HG02938 (cell line): Measurements from ENCODE around the gene DIP2C.

Experiments used
- ATAC-seq: cut with Tn5 transposase; IDR thresholded peaks from one replicate; pipeline ENCODE4 v1.9.1; 2021; ENCODE audit warnings: mild to moderate bottlenecking, moderate library complexity; ENCODE audit not compliant: unreplicated experiment

The DIP2C gene

DNA sequence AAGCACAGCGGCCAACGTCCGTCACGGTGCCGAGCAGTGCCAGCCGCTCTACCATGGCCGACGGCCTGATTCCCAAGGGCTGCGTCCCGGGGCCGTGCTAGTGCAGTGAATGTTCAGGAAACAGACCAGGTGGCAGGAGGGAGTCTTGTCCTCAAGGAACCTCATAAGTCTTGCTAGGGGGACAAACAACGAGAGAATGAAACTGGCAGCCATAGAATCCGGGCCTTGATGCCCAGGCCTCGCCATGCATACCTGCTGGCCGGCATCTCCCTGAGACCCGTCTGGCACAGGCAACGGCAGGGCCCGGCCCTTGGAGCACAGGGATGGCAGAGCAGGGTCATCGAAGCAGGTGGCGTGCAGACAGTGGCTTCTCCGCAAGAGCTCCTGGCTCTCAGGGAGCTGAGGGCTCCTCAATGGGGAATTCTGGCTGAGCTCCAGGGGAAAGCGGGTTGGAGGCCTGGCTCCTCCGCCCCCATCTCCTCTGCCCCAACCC is 58.8 kb downstream of the DIP2C start:
- ATAC-seq = no peak

GRCh38 chr10:629186-629998 is 60.1 kb downstream of the DIP2C start:
- no peak for ATAC-seq

GRCh38 chr10:628386-629045 is 61.0 kb downstream of the DIP2C start:
- ATAC-seq = no peak

- ATAC-seq = no peak
Observed at GRCh38 chr10:627032-627992, 62.2 kb downstream of the DIP2C start.

DNA sequence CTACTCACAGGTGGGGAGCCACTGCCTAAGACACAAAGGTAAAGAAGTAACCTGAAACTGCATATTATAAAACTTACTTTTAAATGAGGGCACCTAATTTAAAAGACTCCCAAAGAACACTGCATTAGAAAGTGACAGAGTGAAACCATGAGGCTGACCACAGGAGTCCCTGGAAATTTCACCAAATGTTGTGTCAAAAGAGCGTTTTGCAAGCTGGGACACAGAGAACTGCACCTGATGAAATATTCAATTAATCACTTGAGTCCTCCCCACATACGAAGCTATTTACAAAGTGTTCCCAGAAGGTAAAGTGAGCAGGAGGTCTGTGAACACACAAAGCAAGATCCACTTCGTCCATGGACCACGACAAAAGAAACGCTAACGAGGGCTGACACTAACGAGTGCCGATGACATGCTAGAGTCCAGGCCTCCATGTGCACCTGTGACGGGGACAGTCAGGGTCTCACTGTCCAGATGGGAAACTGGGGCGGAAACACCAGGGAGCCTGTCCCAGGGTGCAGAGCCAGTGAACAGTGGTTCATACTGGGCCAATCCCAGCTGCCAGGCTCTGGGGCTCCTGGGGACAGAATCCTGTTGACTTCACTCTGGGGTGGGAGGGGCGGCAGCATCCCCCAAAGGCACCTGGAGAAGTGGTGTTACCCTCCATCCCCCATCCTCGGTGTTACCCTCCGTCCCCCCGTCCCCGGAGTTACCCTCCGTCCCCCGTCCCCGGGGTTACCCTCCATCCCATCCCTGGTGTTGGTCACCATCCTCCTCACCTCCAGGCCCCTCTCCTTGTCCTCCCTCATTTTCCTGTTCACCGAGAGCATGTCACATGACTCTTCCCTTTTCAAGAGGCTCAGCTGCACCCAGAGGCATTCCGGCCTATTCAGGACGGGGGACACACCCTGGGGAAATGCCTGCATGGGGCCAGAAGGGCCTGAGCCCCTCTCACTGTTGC is 63.4 kb downstream of the DIP2C start:
- no peak for ATAC-seq

GRCh38 chr10:625333-625696 is 64.2 kb downstream of the DIP2C start:
- no peak for ATAC-seq

DNA sequence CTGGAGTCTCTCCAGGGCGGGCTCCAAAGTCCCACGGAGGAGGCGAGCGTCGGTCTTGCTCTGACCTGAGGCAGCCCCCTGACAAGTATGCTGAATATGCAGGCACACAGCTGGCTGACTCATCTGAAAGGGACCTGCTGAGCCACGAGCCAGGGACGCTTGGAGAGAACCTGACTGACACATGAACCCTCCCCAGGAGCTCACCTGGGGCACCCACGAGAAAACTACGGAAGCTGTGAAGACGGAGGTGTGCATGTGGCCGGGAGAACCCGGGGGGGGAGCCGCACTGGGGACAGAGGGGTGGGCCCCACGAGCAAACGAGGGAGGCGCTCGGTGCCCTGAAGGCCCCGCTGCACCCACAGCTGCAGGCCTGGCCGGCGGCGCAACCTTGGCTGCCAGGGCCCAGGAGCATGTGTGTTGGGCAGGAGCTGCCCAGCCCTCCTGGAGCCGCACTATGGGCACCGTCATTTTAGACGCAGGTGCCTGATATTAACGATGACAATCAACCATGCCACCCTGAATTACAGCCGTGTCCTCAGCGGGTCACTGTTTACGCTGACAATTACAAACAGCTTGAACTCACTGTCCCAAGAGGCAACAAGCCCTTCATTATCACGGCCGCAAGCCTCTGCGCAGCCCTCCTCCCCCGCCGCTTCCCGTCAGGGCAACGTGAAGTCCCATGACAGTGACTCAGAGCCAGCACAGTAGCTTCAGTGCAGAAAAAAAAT is 64.7 kb downstream of the DIP2C start:
- no peak for ATAC-seq

DNA sequence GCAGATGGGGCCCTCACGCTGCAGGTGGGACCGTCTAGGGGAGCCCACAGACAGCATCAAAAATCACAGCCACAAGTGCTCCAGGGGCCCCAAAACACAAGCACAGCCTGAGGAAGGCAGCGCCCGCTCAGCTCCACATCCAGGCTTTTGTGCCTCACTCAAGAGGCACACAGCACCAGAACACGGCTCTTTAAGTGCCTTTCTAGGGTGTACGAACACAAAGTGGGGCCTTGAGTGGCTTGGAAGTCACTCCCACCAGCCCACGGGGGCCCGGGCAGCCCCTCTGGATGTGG is 65.2 kb downstream of the DIP2C start:
- no peak for ATAC-seq

DNA sequence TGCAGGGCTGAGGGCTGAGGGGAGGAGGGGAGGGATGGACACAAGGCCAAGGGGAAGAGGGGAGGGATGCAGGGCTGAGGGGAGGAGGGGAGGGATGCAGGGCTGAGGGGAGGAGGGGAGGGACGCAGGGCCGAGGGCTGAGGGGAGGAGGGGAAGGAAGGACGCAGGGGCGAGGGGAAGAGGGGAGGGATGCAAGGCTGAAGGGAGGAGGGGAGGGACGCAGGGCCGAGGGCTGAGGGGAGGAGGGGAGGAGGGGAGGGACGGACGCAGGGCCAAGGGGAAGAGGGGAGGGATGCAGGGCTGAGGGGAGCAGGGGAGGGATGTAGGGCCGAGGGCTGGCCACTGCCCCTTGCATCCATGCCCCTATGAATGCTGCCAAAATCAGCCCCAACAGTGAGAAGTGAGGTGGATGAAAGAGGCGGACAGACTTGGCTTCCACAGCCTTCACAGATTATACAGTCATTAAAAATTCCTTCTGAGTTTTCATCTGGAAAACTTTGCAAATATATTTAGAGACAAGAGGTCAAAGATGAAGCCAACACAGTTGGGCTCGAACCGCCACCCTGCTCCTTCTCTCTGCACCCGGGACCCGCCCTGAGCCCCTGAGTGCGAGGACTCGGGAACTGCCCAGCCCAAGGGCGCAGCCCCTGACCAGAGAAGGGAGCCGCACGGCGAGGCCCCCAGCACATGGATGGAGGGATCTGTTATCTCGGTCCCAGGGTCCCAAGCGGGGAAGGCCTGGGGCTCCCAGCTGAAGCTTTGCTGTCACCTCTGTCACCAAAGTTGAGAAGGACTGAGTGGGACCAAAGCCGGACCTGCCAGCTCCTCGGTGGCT is 65.8 kb downstream of the DIP2C start:
- ATAC-seq = no peak

DNA sequence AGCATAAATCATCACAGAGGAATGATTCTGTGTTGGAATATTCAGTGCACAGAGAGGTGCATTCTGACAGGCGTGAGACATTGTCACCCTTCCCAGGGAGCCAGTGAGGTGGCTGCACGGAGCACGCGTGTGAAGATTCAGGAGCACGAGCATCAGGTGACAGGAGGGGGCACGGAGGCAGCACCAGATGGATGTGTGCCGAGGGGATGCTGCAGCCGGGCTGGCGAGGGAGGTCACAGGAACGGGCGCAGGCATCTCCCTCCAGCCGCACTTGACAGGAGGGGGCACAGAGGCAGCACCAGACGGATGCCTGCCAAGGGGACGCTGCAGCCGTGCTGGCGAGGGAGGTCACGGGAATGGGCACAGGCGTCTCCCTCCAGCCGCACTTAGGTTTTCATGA is 66.5 kb downstream of the DIP2C start:
- ATAC-seq = no peak

DNA sequence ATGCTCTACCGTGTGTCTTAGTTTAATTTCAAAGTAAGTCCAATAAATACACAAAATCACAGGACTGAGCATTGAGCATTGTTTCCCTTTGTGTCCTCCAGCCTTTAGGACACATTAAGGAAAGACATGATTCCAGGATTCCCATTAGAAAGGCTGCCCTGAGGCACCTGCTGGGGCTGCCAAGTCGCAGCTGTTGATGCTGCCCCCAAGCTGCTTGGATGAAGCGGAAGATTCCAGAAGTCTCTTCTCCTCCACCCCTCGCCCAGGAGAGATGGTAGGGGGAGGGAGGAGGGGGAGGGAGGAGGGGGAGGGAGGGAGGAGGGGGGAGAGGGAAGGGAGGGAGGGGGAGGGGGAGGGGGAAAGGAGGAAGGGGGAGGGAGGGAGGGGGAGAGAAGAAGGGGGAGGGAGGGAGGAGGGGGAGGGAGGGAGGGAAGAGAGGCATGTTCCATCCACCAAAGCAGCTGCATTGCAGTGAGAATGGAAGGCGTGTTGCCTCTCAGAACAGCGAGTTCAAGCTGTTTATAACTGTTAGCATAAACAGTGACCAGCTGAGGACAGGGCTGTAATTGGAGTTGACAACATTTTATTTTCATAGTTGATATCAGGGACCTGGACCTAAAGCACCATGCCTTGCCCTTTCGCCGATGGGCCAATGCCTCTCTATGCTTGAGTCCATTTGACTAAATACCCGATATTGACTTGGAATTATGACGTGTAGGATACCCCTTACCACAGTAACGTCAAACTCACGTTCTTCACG is 67.3 kb downstream of the DIP2C start:
- ATAC-seq = no peak

DNA sequence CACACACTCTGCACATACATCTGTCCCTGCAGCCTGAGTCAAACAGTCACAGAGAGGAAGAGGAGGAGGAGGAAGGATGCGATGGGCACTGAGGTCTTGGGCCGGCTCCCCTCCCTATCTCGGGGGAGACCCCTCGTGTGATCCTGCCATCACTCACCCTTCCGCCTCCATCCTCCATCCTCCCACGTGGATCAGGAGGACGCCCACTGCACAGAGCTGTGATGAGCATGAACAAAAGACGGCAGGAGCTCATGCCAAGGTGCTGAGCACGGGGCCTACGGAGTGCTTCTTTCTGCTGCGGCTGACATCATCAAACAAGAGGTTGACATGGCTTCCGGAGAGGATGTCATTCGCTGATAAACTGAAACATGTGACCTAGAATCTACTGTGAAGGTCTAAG is 68.0 kb downstream of the DIP2C start:
- no peak for ATAC-seq

GRCh38 chr10:620971-621370 is 68.5 kb downstream of the DIP2C start:
- ATAC-seq = no peak

DNA sequence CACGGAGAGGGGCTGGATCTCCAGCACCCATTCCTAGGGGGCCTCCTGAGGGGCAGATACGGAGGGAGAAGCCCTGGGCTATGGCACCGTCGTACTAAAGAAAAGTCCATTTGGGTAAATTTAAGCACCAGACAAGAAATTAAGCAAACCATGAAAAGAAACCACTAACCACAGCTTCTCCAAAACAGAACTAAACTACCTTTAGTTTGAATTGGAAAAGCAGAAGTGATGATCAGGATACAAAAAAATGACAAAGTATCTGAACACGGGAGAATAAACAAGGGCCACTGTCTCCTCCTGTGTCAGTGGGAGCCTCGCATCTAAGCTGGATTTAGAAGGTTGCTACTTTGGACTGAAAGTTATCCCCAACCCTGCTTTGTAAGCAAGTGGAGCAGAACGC is 69.1 kb downstream of the DIP2C start:
- ATAC-seq = no peak

DNA sequence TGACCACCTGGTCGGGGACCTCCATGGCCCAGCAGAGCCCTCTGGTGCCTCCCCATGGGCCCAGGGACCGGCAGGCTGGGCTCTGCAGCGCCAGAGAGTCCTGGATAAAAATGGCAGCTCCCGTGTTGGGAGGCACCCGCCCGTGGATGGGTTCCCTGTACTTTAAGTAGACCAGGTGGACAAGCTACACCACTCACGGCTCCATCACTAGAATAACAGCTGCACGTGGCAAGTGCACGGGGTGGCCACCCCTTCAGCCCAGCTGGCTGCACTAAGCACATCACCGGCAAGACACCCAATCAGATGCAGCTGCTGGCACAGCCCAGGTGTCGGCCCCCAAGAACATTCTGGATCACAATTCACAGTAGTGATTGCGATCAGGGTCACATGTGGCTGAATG is 69.8 kb downstream of the DIP2C start:
- no peak for ATAC-seq

DNA sequence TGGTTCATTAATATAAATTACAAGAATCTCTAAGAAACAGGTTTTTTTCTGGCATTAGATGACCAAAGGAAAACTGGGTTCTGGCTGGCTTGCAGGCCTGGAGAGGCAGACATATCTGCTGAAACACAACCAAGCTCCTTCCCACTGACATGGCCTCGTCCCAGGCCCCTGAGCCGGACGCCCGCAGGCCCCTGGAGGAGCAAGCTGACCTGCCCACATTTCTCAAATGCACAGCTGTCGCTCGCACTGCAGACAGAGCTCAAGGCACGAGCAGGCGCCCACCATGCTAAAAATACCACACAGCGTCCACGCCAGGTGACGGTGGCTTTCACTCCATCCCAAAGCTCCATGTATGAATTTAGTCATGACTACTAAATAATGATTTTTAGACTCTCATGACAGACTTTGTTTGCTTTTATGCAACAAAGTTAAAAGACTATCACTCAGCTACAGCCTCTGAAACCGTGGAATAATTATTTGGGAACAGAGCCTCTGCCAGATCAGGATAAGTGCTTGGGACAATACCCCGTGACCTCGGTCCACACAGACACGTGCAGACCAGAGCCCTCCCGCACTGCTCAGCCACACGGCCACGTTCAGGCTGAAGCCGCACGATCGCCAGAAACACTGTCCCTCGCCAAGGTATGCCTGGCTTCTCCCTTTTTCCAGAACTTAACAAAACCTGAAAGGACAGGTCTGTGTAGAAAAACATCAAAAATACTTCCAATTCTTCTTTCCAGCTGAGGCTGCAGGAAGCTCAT is 71.1 kb downstream of the DIP2C start:
- no peak for ATAC-seq

DNA sequence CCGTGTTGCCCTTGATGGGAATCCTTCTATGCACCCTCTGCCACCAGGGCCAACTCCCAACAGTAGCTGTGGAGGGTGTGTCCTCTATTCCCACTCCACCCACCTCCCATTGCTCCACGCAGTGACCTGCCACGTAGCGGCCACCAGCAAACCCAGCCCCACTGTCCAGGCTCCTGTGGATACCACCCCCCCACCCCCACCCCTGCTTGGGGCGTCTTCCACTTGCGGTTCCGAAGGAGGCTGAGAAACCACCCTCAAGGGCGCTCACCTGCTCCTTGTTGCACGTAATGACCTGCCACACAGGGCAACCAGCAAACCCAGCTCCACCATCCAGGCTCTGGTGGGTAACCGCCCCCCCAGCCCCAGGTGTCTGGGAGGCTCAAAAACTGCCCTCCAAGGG is 72.0 kb downstream of the DIP2C start:
- ATAC-seq = no peak
